ENCODE results near the gene TMX2.

The TMX2 gene

DNA sequence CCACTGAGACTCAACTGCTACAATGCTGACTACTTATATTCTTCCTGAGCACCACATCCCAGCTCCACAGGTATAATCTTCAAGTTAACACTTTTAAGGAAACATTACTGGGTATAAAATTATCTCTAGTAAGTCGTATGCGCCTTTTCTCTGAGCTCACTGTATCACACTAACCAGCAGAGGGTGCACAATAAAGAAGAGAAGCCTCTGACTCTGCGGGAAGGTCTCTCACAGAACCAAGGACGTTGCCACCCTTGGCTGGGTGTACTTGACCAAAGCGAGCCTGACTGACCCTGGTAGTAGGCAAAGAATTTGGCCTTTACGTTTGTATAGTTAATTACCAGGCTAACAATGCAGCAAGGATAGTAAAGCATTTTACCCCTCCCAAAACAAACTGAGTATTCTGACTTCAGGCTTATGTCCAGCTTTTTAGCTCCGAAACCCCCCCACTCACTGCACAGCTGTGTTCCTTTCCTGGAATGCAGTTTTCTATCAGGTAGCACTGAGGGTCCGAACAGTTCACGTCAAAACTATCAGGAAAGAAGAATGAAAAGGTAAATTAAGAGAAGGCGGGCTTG lies 39.4 kb downstream of the TMX2 start, which contains the start of gene BTBD18:
Gene BTBD18, minus strand, starts transcription at position 144 of the 578 bp plus-strand sequence. CDS start 631 bp downstream, outside the sequence.
- no peak within 1 kb of the TSS for H3K4me3 ChIP-seq (ENCODE audit: low read depth, low read length)
- peak; percentile 51 for DNase-seq (ENCODE audit: low read depth)
- TF ChIP-seq, protein P1, sequence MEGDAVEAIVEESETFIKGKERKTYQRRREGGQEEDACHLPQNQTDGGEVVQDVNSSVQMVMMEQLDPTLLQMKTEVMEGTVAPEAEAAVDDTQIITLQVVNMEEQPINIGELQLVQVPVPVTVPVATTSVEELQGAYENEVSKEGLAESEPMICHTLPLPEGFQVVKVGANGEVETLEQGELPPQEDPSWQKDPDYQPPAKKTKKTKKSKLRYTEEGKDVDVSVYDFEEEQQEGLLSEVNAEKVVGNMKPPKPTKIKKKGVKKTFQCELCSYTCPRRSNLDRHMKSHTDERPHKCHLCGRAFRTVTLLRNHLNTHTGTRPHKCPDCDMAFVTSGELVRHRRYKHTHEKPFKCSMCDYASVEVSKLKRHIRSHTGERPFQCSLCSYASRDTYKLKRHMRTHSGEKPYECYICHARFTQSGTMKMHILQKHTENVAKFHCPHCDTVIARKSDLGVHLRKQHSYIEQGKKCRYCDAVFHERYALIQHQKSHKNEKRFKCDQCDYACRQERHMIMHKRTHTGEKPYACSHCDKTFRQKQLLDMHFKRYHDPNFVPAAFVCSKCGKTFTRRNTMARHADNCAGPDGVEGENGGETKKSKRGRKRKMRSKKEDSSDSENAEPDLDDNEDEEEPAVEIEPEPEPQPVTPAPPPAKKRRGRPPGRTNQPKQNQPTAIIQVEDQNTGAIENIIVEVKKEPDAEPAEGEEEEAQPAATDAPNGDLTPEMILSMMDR (IDR thresholded peaks at IDR 0.05; ENCODE audit: control insufficient read depth, extremely low read depth, insufficient read depth) = peak; percentile 77

DNA sequence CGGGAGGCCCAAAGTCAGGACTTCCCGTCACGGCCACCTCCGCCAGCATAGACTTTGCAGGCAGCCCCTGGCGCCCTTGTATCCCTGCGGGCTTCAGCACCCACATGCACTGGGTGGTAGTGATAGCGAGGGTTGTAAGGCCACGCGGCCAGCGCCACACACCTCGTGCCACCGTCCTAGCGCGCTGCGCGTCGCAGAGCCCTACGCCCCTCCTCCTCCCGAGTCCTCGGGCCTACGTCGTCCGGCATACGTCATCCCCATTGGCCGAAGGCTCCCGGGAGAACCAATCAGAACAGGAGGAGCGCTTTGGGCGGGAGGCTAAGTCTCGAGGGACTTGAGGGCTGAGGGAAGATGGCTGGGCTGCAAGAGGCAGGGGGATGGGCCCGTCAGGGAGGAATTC lies 40.6 kb downstream of the TMX2 start:
- TF ChIP-seq, protein P1 (IDR thresholded peaks at IDR 0.05; ENCODE audit: control insufficient read depth, extremely low read depth, insufficient read depth) = no peak
- no peak for DNase-seq (ENCODE audit: low read depth)
- no peak overlapping the region for H3K4me3 ChIP-seq (ENCODE audit: low read depth, low read length)

DNA sequence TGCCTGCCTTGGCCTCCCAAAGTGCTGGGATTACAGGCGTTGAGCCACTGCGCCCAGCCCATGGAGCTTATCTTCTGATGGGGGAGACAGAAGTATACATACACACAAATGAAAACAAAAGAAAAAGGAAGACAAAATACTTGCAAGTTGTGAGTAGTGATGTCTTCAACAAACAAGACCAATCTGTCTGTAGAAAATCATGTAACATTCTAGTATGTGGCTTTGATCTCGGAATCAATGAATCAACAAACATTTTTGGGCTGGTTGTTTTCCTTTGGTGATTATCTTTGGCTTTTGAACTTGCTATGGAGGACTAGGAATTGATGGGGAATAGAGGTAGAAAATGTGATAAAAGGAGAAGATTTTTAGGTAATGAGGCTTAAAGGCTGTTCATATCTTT lies 45.8 kb downstream of the TMX2 start:
- DNase-seq (ENCODE audit: low read depth) = no peak
- H3K4me3 ChIP-seq (ENCODE audit: low read depth, low read length) = no peak overlapping the region
- TF ChIP-seq, protein P1 (IDR thresholded peaks at IDR 0.05; ENCODE audit: control insufficient read depth, extremely low read depth, insufficient read depth) = no peak

DNA sequence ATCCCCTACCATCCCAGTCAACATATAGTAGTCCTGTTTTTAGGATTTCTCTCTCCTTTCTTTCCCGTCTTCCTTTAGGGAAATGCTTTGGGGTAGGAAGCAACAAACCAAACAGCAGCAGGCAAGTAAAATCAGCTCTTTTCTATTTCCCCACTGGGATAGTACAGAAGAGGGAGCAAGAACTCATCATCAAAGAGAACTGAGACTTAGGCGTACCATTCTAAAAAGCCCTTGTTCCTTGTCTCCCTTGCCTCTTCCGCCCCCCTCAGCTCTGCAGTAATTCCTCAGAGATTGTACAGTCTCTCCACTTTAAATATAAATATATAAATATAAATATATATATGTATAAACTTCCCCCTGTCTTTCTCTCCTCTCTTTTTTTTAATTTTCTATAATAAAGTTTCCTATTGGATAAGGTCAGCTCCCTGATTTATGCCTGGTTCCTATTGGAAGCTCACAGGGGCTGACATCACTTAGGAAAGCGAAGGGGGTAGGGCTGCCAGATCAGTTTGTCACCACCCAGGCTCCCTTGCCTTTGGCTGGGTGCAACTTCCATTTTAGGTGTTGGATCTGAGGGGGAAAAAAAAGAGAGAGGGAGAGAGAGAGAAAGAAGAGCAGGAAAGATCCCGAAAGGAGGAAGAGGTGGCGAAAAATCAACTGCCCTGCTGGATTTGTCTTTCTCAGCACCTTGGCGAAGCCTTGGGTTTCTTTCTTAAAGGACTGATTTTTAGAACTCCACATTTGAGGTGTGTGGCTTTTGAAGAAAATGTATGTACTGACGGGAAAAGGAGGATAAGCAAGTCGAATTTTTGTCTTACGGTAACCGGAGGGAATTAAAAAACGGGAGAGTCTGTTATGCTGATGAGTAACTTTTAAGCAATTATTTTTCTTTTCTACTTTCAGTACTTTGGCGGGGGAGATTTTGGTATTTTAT lies 49.2 kb downstream of the TMX2 start, which contains the start of gene CTNND1:
Gene CTNND1, plus strand, starts transcription at position 502 of the 934 bp plus-strand sequence. CDS start 29,677 bp downstream, outside the sequence.
- peak; percentile 99 for DNase-seq (ENCODE audit: low read depth)
- H3K4me3 ChIP-seq (ENCODE audit: low read depth, low read length) = peak within 1 kb of the TSS; percentile 81
- TF ChIP-seq, protein P1 (IDR thresholded peaks at IDR 0.05; ENCODE audit: control insufficient read depth, extremely low read depth, insufficient read depth) = no peak

DNA sequence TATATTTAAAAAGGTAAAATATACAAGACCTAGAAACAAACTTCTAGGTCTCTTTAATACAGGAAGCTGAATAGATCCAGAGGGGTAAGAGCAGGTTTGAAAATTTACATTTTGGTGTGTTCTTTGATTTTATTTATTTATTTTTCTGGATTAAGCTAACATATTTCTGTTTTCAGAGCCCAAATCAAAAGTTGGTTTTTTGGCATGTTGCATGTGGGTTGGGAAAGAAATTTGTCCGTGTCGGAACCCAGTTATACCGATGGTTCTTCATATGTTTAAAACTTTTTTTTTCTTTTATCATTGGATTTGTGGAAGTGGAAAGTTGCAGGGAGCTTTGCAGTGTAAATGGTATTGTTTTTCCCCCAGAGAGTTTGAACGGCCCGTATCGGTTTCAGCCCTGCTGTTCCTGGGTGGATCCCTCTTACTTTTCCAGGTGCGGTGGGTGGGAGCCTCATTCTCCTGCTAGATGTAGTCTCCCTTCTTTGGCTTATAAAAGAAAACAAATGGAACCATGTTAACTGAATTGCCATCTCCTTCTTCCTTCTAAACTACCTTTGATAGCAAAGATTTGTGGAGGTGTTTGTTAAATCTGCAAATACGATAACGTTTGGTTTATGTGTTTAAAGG lies 50.0 kb downstream of the TMX2 start:
- TF ChIP-seq, protein P1 (IDR thresholded peaks at IDR 0.05; ENCODE audit: control insufficient read depth, extremely low read depth, insufficient read depth) = no peak
- DNase-seq (ENCODE audit: low read depth) = no peak
- peak overlapping the region; percentile 81 for H3K4me3 ChIP-seq (ENCODE audit: low read depth, low read length)

DNA sequence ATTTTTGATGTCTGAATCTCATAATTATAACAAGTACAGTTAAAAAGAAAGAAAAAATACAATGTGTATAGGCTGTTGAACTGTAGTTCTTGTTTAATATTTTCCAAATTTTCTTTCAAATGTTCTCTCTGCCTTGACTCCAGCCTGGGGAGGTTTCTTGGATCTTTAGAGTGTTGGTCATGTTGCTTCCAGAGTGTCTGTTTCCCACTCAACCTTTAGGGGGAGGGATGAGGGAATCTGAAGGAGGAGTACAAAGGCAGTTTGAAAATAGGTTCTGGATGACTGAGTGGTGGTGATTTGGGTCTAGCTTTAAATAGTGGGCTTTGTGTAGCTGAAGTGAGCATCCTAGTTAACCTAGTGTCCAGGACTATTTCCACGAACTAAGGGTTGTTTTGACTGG lies 51.2 kb downstream of the TMX2 start:
- TF ChIP-seq, protein P1 (IDR thresholded peaks at IDR 0.05; ENCODE audit: control insufficient read depth, extremely low read depth, insufficient read depth) = peak; percentile 37
- DNase-seq (ENCODE audit: low read depth) = no peak
- peak overlapping the region; percentile 81 for H3K4me3 ChIP-seq (ENCODE audit: low read depth, low read length)

All from LNCaP clone FGC (cell line).